Effector CD8-positive, alpha-beta T cell (primary cell): Measurements from ENCODE around the gene STXBP6.

Experiments
- DNase-seq: peaks from one replicate; lab custom pipeline; 2025; lab: John Stamatoyannopoulos, UW

The STXBP6 gene

DNA sequence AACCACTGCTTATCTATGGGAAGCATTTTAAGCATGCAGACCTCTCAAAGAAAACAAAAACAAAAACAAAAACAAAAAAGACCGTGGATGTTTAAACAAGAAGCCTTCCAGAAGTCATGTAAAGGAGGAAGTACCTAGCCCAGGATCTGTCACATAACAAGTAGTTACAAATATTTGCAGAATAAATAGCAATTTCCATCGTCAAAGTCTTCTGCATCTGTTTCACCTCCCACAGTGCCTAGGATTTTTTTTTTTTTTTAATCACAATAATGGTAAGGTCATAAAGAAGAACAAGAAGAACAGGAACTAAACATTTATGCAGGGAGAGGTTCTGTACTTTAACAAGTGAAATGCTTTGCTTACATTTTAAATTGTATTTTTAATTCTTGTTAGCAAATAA, 2.4 kb upstream of the STXBP6 start:
- no peak for DNase-seq

DNA sequence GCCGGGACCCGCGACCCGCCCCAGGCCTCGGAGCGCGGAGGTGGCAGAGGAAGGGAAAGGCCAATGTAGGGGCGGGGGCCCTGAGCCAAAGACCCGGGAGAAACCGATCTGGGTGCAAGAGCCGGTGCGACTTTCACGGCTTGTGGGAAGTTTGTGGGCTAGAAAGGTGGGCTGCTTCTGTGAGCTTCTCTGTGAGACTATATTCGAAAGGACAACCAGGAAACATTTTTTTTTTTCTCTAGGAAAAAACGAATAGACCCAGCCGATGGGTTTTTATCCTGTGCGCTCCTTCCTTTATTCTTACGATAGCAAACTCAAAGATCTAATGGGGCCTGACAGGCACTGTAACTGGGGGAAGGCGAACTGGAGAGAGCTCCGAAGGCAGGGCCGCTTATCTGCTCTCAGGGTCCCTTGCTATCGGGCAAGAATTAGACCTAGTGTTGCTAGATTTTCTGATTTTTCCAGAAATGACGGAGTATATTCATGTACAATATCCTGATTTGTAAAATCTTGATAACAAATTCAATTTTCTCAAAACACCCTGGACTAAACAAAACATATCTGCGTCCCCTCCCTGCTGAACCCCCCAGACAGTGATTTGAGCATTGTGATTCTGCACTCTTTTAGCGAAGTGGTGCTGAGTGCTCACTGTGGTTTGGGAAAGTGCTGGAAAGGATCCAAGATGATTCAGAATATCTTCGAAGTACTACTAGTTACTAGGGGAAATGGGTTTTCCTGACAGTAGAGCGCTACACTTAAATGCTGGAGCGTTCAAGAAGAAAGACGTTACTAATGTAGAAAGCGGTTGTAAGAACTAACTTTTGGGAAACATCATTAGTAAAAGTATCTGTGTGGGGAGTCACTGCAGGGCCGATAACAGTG, 563 bp upstream of the STXBP6 start:
- no peak for DNase-seq

DNA sequence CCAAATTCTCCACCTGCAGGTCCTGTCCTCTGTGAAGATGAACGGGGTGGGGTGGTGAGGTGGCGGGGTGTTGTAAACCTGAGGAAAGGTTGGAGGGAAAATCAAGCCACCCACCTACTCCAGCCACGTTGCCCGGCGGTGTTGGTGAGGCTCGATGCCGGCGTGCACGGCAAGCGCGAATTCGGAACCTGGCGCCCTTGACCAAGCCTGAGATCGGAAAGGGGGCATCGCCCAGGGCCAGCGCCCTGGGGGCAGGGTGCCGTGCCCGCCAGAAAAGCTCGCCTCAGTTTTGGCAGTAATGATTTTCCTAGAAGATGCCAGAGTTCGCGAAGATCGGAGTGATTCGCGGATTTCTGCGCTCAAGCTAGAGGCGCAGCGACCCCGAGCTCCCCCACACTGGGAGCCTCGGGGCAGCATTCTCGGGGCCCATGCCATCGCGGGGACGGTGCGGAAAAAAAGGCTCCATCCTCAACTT, 817 bp downstream of the STXBP6 start:
- DNase-seq, result no peak

DNA sequence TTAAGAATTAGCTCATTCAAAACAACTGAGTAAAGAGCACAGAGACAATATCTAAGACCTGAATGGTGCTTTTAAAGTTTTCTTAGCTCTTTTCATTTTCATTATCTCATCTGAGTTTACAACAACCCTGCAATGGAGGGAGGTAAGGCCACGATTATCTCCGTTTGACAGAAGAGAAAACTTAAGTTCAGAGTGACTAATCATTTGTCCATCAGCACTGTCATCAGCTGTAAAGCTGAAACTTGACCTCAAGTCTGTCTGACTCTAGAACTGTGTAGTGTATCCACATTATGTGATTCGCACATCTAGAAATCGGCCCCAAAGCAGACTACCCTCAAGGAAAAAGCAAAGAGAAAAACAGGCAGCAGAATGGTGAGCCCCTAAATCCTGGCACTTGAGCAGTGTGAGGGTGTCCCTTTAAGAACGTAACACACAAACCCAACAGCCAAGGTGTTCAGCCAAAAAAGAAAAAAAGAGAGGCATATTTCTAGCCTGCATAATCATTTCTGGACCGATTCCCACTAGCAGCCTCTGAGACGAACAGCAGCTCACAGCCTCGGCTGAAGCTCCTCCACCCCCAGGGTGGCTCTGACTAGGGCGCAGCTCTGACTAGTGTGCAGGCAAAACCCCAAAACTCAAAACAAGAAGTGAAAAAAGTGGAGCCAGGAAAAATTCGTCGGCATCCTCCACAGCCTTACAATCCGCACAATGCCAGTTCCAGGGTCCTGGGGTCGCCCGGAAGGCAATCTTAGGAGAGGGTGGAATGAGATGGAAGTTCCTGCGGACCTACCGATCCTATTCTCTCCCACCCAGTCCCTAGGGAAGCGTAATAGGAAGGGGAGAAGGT, 1.6 kb downstream of the STXBP6 start:
- DNase-seq, result no peak

DNA sequence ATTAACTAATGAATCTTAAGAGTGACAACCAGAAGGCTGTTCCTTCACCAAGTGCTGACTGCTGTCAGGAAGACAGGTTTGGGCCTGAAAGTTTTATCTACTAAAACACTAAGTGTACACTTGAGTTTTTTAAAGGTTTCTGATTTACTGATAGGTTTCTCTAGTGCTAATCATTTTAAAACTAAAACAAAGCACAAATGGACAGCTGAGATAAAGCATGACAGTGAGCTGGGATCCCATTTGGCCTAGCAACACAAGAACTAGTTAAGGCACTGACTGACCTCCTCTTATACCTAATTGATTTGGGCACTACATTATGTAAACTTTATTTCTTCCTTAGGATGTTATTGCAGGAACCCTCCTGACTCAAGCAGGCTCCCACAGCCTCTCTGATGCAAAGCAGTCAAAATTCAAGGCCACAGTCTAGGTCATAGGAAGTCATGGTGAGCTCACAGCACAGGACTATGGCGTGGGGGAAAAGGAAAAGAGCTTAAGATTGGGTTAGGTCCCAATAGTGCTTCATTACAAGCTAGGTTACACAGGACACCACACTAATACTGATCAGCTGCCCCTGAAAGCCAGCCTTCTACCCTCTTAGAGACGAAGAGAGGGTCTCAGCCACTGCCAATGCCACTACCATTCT, 3.5 kb downstream of the STXBP6 start:
- DNase-seq, result no peak

DNA sequence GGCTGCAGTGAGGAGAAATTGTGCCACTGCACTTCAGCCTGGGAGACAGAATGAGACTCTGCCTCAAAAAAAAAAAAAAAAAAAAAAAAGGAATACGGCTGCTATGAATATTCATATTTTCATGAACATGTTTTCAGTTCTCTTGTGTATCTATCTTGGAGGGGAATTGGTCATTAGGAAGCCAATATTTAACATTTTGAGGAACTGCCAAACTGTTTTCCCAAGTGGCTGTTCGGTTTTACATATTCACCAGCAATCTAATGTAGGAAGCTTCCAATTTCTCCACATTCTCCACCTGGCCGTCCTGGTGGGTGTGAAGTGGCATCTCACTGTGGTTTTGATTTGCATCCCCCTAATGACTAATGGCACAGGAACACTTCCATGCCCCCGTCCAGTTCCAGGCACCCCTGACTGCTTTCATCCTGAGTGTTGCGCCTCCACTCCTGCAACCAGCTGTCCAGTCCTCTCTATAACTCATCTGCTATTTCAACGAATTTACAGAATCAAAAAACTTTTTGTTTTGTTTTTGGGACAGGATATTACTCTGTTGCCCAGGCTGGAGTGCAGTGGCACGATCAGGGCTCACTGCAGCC, 5.7 kb downstream of the STXBP6 start:
- no peak for DNase-seq

DNA sequence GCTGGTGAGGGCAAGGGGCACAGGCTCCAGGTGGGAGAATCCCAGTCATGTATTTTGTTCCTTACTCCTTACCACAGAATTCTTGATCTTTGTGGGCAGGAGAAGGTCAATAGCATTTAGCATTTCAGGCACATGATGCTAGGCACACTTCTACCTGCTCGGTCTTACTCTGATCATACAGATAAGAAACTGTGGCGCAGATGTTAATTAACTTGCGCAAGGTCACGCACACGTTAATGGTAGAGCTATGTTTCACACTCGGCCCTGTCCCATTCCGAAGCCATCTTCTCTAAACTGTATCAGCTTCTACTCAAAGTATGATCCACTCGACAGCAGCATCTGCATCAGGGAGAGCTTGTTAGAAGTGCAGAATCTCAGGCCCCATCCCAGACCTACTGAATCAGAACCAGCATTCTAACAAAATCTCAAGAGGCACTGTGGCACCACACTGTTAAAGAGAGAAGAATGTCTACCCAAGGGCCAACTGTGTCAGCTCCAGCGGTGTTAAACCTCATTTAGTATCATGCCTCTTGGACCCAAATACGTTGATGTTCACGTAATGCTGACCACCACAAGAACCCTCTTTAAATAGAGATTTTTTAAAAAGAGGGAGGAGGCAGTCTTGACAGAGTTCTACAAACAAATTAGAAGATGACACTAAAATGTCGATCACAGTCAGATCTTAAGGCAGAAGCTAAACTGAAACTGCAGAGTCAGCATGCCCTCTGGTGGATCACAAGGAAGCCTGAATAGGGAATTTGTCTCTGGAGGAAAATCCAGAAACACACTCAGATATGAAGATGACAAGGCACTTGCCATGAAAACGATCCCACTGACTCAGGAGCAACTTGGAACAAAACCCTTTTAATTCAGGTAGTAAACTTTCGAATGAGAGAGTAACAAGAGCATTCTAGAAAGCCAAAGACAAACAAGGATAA, 7.3 kb downstream of the STXBP6 start:
- no peak for DNase-seq

DNA sequence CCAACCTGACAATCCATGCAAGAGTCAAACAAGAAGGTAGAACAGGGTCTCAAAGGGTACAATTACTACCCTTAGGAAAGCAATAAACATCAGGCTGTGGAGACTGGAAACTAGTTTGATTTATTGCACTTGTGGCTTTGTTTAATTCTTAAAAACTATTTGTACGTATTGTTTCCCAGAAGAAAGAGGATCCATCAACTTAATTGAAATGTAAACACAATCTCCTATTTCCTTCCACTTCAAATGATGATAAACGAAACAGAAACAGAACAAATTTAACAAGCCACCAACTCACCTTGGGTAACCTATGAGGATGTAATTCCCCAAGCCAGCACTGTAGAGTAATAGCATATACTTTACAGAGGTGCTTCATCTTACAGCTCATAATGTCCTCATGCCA, 8.0 kb downstream of the STXBP6 start:
- no peak for DNase-seq

DNA sequence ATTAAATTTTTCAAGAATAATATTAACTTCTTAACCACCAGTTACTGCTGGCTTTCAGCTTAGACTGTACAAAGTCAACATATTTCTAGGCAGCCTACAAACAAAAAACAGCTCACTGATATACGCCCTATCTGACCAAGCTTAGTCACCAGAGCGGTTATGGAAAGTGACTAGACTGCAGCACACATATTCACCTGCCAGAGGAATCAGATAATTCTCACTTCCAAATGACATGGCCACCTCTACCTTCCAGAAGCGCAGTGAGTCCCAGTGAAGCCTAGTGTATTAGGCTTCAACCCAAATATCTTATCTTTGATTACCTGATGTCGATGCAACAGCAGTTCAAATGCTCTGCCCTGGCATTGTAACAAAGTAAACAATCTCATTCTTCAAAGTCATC, 8.5 kb downstream of the STXBP6 start:
- DNase-seq, result no peak

DNA sequence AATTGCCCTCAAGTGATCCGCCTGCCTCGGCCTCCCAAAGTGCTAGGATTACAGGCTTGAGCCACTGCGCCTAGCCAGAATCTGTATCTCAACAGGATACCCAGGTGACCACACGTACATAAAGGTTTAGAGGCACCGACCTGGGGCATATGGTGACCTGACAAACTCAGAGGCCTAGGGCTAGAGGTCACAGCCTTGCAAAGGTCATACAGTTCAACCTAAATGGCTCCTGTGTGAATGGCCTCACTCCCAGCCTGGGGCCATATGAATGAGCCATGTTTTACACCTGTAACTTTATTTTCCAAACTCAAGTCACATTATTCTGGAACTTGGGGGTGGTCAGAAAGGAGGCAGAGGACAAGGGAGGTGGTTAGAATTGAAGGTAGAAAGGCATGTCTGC, 10.0 kb downstream of the STXBP6 start:
- DNase-seq, result no peak

DNA sequence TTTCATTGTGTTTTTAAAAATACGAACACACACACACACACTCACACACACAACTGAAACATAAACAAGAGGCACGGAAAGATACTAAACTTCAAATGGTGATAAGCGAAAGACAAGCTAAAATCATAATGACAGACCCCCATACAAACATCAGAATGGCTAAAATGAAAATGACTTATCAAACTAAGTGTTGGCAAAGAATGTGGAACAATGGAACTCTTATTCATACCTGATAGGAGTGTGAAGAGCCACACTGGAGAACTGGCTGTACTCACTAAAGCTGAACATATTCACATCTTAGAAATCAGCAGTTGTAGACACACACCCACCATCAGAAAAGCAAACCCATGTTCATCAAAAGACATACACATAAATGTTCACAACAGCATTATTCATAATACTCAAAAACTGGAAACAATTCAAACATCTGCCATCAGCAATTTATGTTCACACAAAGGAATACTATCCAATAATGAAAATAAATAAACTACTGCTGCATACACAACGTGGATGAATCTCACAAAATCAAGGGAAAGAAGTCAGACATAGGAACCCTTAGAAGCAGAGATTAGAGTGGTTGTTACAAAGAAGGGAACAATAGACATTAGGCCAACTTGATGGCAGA, 11.8 kb downstream of the STXBP6 start:
- DNase-seq, result no peak

DNA sequence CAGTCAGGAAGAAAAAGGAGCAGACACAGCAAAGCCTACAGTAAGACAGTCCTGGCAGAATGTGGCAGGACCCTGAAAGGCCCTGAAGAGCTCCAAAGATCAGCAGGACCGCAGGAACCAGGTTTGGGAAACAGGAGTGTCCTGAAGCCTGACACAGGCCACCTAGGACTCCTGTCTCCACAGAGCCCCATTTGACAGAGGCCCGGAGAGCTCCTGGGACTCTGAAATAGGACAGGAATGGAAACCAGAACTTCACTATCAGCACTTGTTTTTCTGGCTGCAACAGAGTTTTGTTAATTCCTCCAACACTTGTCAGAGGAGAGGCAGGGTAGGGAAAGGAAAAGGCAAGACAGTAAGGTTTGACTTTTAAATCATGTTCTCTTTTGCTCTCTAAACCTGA, 12.9 kb downstream of the STXBP6 start:
- no peak for DNase-seq

DNA sequence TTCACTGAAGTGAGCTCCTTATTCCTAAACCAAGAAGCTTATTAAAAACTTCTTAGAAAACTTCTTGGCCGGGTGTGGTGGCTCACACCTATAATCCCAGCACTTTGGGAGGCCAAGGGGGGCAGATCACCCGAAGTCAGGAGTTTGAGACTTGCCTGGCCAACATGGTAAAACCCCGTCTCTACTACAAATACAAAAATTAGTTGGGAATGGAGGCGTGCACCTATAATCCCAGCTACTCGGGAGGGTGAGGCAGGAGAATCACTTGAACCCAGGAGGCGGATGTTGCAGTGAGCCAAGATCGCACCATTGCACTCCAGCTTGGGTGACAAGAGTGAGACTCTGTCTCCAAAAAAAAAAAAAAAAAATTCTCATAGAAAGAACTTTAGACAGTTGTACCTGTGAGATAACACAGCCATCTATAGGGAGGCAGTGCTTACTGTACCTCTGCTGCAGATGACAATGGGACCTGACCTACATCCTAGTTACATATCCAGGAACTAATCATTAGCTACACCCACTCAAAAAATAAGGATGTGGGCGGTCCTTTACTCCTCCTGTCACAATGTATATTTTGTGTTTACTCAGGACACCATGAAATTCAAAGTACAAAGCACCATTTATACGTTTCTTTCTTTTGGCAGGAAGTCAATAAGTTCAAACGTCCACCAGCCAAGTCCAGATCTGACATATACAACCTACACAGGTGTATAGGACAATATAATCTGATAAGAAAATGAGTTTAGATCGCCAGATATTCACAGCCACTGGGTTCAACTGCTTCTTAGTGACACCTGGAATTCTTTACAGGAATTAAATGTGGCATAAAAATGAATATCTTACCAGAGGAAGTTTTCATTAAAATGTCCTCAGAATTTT, 14.9 kb downstream of the STXBP6 start:
- DNase-seq, result no peak

DNA sequence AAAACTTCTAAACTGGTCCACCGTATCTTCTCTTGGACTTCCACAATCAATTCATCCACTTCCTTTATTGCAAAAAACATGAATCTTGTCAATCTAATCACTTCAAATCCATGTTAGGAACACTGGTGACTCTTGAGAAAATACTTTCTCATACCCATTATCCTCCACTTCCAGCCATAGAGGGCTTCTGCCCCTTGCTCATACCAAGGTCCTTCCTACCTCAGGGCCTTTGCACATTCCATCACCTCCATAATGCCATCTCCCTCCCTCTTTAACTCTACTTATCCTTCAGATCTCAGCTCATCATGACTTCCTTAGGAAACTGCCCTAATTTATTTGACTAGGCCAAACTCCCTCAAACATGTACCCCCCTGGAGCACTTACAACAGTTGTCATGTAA, 16.6 kb downstream of the STXBP6 start:
- DNase-seq, result no peak

DNA sequence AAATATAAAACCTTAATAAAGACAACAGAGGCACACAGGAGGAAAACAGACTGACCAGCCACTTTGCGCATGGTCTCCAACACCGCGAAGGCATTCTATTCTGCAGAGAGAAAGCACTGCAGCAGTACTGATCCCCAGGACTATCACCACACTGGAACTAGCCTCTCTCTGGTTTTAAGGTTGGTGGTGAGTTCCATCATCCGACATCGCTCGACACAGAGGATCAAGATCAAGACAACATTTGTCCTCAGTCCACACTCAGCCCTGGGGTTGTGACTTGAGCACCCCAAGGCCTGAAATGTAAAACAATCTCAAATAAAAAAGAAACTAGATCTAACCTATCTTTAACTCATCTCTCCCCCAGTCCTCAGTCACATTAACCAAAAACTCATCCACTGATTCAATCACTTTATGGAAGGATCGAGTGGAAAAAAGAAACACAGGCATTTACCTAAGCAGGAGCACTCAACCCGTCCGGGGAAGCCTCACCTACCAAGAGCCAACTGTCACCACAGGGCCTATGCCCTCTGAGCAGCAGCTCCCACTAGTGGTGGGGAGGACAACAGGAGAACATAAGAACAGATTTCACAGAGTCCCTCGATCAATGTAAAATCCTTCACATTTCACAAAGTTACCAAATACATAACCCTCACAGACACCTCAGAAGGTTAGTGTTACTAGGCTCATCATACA, 17.7 kb downstream of the STXBP6 start:
- no peak for DNase-seq

DNA sequence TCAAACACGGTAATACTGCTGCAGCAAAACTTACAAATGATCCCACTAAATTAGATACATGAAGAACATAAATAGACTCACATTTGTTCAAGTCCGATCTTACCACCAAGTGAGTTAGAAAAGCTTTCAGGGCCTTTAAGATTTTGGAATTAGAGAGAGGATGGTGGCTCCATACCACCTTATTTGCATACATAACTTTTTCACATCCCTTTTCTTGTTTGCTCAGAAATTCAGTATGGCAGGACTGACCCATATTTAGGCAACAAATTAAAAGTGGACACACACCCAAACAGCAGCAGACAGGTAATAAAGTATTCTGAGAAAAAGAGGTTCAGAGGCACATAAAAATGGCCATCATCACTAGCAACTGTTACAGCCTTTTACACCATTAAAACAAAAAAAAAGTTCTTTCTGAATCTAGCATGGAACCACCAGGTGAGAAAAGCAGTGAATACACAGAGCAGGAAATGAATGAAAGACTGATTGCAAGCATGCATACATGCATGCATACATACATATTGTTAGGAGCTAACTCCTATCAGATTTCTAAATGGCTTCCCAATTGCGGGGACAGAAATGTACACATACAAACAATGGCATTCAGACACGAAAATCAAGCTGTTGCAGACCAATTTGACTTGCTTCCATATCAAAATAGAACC, 23.3 kb downstream of the STXBP6 start:
- DNase-seq, result no peak

DNA sequence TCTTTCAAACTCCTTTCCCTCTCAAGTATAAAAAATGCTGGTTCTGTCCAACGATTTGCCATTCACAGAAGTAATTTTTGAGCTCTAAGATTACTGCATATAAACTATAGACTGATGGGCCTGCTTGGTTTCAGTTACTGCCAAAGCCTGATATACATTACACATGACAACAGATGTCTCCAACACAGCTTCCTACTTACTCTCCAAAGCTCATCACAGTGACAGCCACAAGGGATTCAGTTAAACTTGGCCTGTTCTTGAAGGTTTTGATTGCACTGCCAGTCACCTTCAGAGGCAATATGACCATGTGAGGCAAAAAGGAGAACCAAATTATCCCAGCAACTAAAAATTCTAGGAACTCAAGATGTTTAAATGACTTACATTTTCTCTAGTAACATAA, 30.1 kb downstream of the STXBP6 start:
- no peak for DNase-seq

DNA sequence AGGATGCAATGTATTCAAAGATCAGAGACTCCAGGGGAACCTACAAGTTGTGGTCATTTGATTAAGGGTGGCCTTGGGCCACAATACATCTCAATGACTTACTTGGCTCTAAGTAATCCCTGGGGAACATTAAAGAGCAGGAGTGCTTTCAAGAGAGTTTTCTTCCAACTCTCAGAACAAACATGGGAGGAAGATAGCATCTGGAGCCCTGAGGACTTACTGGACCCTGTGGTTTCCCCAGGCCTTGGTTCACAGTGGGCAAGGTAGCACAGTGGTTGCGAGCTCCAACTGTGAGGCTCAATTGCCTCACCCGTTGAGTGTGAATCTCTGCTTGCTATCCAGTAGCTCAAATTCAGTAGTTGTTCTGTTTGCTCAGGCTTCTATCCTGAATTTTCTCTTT, 32.4 kb downstream of the STXBP6 start:
- DNase-seq, result no peak
